GM13976 (cell line): ENCODE data around the gene RIT1.

Experiments
- DNase-seq: peaks from one replicate; pipeline ENCODE4 v3.0.0; 2012; ENCODE audit warnings: low spot score
- CTCF ChIP-seq: IDR thresholded peaks from 2 replicates; pipeline ENCODE4 v1.5.1; 2012; ENCODE audit warnings: borderline replicate concordance, mild to moderate bottlenecking; ENCODE audit not compliant: insufficient read depth; ENCODE audit errors: extremely low read depth, missing control alignments, control extremely low read depth
- in situ Hi-C: fragments of 300-500 bp; cut with MboI; formaldehyde crosslinking; loops from one replicate; pipeline ENCODE4 v1.12.0; 2022; ENCODE audit warnings: low sequenced_read_pairs, mixed read lengths, inconsistent platforms; ENCODE audit not compliant: unreplicated experiment

Gene RIT1

GRCh38 chr1:155950829-155951228 is 39.7 kb upstream of the RIT1 start:
- DNase-seq = no peak
- in situ Hi-C loops = no loop called here
- TF ChIP-seq CTCF = no peak

GRCh38 chr1:155947741-155948140 is 36.6 kb upstream of the RIT1 start:
- TF ChIP-seq CTCF = no peak
- no peak for DNase-seq
- in situ Hi-C loops = no loop called here

GRCh38 chr1:155947292-155947691 is 36.1 kb upstream of the RIT1 start:
- no peak for DNase-seq
- no peak for TF ChIP-seq CTCF
- in situ Hi-C loops = no loop called here

- in situ Hi-C loops = no loop called here
- no peak for DNase-seq
- no peak for TF ChIP-seq CTCF
Measured at GRCh38 chr1:155946633-155947219, 35.6 kb upstream of the RIT1 start.

GRCh38 chr1:155944444-155944799 is 33.3 kb upstream of the RIT1 start:
- in situ Hi-C loops = no loop called here
- no peak for DNase-seq
- no peak for TF ChIP-seq CTCF

GRCh38 chr1:155942578-155943141 is 31.5 kb upstream of the RIT1 start:
- DNase-seq = no peak
- no peak for TF ChIP-seq CTCF
- in situ Hi-C loops = no loop called here
